ENCODE data around the gene FAM187B. TPM values are rescaled to one million over a fixed set of nuclear protein-coding genes. Genes with fewer than 3 reads are reported as not detected.

The FAM187B gene
- total RNA-seq, 1 donor from 2014 or later: not detected

- no peak overlapping the region for H3K4me3 Mint-ChIP-seq (ENCODE audit: unreplicated experiment)
- no peaks in the 10 kb centered on the region for H3K9me3 Mint-ChIP-seq (ENCODE audit: unreplicated experiment)
- TF ChIP-seq, protein P1, sequence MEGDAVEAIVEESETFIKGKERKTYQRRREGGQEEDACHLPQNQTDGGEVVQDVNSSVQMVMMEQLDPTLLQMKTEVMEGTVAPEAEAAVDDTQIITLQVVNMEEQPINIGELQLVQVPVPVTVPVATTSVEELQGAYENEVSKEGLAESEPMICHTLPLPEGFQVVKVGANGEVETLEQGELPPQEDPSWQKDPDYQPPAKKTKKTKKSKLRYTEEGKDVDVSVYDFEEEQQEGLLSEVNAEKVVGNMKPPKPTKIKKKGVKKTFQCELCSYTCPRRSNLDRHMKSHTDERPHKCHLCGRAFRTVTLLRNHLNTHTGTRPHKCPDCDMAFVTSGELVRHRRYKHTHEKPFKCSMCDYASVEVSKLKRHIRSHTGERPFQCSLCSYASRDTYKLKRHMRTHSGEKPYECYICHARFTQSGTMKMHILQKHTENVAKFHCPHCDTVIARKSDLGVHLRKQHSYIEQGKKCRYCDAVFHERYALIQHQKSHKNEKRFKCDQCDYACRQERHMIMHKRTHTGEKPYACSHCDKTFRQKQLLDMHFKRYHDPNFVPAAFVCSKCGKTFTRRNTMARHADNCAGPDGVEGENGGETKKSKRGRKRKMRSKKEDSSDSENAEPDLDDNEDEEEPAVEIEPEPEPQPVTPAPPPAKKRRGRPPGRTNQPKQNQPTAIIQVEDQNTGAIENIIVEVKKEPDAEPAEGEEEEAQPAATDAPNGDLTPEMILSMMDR (IDR thresholded peaks at IDR 0.05): no peak
- no peaks in the 10 kb centered on the region for H3K4me1 Mint-ChIP-seq (ENCODE audit: unreplicated experiment)
- DNase-seq (ENCODE audit: extremely low spot score, unreplicated experiment): peak; percentile 10
- H3K36me3 Mint-ChIP-seq (ENCODE audit: unreplicated experiment): no peaks in the 10 kb centered on the region
- peaks cover 48% of the 10 kb centered on the region for H3K27me3 Mint-ChIP-seq (ENCODE audit: unreplicated experiment)
- H3K27ac Mint-ChIP-seq (ENCODE audit: unreplicated experiment): no peak overlapping the region
These were observed 32.7 kb downstream of the FAM187B start for GRCh38 chr19:35195830-35196229.

DNA sequence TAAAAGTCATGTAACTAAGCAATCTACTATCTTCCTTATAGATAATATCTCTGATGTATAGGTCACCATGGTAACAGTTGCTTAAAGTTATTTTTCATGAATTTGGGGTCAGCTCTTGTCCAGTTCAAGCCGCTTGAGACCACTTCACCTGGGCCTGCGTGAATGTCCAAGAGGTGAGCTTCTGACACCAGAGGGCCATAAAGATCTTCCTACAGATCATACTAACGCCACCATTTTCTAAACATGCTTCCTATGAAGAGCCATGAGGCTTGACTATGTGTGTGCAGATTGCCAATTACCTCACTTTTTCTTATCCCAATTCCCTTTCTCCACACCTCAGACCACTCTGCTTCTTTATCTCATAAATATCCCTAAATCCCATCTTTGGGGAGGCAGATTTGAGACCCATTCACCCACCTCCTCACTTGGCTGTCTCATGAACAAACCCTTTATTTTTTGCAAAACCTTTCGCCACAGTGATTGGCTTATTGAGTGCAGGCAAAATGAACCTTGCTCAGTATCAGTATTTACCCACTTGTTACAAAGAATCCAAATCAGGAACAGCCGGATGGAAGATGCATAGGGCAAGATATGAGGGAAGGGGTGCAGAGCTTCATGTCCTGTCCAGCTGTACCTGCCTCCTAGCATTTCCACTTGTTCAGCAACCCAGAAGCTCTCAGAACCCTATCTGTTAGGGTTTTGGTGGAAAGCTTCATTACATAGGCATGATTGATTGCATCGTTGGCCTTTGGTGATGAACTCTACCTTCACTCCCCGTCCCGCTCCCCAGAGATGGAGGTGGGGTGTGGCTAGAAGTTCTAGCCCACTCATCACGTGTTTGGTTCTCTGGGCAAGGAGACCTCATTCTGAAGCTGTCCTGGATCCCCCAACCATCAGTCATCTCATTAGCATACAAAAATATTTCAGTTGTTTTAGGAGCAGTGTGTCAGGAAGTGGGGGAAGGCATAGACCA lies 34.2 kb downstream of the FAM187B start:
- peak; percentile 27 for DNase-seq (ENCODE audit: extremely low spot score, unreplicated experiment)
- H3K36me3 Mint-ChIP-seq (ENCODE audit: unreplicated experiment): no peaks in the 10 kb centered on the region
- no peaks in the 10 kb centered on the region for H3K4me1 Mint-ChIP-seq (ENCODE audit: unreplicated experiment)
- no peaks in the 10 kb centered on the region for H3K9me3 Mint-ChIP-seq (ENCODE audit: unreplicated experiment)
- H3K4me3 Mint-ChIP-seq (ENCODE audit: unreplicated experiment): no peak overlapping the region
- H3K27ac Mint-ChIP-seq (ENCODE audit: unreplicated experiment): no peak overlapping the region
- peaks cover 51% of the 10 kb centered on the region for H3K27me3 Mint-ChIP-seq (ENCODE audit: unreplicated experiment)
- TF ChIP-seq, protein P1 (IDR thresholded peaks at IDR 0.05): no peak

- no peaks in the 10 kb centered on the region for H3K4me1 Mint-ChIP-seq (ENCODE audit: unreplicated experiment)
These were observed 43.7 kb downstream of the FAM187B start for GRCh38 chr19:35184884-35185283.

DNA sequence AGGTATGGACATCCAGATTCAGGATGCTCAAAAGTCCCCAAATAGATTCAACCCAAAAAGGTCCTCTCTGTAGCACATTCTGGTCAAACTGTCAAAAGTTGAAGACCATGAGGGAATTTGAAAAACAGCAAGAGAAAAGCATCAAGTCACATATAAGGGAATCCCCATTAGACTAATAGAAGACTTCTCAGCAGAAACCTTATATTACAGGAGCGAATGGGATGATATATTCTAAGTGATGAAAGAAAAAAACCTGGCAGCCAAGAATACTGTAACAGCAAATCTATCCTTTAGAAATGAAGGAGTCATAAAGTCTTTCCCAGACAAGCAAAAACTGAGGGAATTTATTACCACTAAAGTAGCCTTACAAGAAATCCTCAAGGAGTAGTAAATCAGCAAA lies 44.3 kb downstream of the FAM187B start:
- Mint-ChIP-seq H3K36me3 (ENCODE audit: unreplicated experiment) (no peaks in the 10 kb centered on the region), H3K27me3 (ENCODE audit: unreplicated experiment) (peaks cover 22% of the 10 kb centered on the region), H3K9me3 (ENCODE audit: unreplicated experiment) (peaks cover 19% of the 10 kb centered on the region), H3K27ac (ENCODE audit: unreplicated experiment) (no peak overlapping the region), H3K4me3 (ENCODE audit: unreplicated experiment) (no peak overlapping the region), H3K4me1 (ENCODE audit: unreplicated experiment) (no peaks in the 10 kb centered on the region)
- DNase-seq (ENCODE audit: extremely low spot score, unreplicated experiment): no peak
- TF ChIP-seq, protein P1 (IDR thresholded peaks at IDR 0.05): no peak

More at GRCh38 chr19:35184884-35185283, 43.7 kb downstream of the FAM187B start:
- TF ChIP-seq, protein P1 (IDR thresholded peaks at IDR 0.05): no peak
- Mint-ChIP-seq H3K36me3 (ENCODE audit: unreplicated experiment) (no peaks in the 10 kb centered on the region), H3K27me3 (ENCODE audit: unreplicated experiment) (peaks cover 25% of the 10 kb centered on the region), H3K27ac (ENCODE audit: unreplicated experiment) (no peak overlapping the region), H3K9me3 (ENCODE audit: unreplicated experiment) (peaks cover 19% of the 10 kb centered on the region), H3K4me3 (ENCODE audit: unreplicated experiment) (no peak overlapping the region)
- no peak for DNase-seq (ENCODE audit: extremely low spot score, unreplicated experiment)

GRCh38 chr19:35181387-35181786 lies 47.2 kb downstream of the FAM187B start:
- Mint-ChIP-seq H3K9me3 (ENCODE audit: unreplicated experiment) (peaks cover 13% of the 10 kb centered on the region), H3K27me3 (ENCODE audit: unreplicated experiment) (peaks cover 16% of the 10 kb centered on the region), H3K27ac (ENCODE audit: unreplicated experiment) (no peak overlapping the region), H3K36me3 (ENCODE audit: unreplicated experiment) (no peaks in the 10 kb centered on the region), H3K4me1 (ENCODE audit: unreplicated experiment) (no peaks in the 10 kb centered on the region), H3K4me3 (ENCODE audit: unreplicated experiment) (no peak overlapping the region)
- TF ChIP-seq, protein P1 (IDR thresholded peaks at IDR 0.05): no peak
- no peak for DNase-seq (ENCODE audit: extremely low spot score, unreplicated experiment)

Measured in osteocyte (in vitro differentiated cells).